Measurements from ENCODE around the gene MEGF6. TPM values are rescaled to one million over a fixed set of nuclear protein-coding genes. Genes with fewer than 3 reads are reported as not detected.

The MEGF6 gene
- total RNA-seq, 2 donors from 2014 or later = 67.3 to 82.5 TPM

DNA sequence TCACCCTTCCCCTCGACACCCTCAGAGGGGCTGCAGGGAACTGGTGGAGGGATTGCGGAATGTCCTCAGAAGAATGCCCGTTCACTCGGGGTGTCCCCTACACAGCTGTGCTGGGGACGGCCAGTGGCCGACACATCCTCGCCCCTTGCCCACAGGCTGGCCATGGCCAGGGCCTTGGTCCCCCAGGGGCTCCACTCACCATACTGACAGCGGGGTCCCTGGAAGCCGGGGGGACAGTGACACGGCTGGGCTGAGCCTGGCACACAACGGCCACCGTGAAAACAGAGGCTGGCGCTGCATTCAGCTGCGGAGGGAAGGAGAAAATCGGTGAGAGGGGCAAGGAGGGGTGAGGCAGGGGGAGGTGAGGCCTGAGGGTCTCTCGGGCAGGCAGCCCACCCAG, 31.7 kb downstream of the MEGF6 start:
- intact Hi-C loops (cut with DNase I) = no loop called here
- H3K27me3 ChIP-seq (replicated peaks; ENCODE audit: insufficient read depth) = no peaks in the 10 kb centered on the region
- WGBS = 94% methylated on average over 16 of the region's 16 CpGs
- no peaks in the 10 kb centered on the region for H3K4me1 ChIP-seq (replicated peaks)
- no peak for DNase-seq (ENCODE audit: low spot score)
- H3K36me3 ChIP-seq = no peaks in the 10 kb centered on the region
- TF ChIP-seq POLR2A (IDR thresholded peaks at IDR 0.05) (no peak), POLR2AphosphoS5 (IDR thresholded peaks at IDR 0.05) (no peak)
- TF ChIP-seq, protein P1, sequence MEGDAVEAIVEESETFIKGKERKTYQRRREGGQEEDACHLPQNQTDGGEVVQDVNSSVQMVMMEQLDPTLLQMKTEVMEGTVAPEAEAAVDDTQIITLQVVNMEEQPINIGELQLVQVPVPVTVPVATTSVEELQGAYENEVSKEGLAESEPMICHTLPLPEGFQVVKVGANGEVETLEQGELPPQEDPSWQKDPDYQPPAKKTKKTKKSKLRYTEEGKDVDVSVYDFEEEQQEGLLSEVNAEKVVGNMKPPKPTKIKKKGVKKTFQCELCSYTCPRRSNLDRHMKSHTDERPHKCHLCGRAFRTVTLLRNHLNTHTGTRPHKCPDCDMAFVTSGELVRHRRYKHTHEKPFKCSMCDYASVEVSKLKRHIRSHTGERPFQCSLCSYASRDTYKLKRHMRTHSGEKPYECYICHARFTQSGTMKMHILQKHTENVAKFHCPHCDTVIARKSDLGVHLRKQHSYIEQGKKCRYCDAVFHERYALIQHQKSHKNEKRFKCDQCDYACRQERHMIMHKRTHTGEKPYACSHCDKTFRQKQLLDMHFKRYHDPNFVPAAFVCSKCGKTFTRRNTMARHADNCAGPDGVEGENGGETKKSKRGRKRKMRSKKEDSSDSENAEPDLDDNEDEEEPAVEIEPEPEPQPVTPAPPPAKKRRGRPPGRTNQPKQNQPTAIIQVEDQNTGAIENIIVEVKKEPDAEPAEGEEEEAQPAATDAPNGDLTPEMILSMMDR (IDR thresholded peaks at IDR 0.05) = no peak
- H3K9me3 ChIP-seq = no peaks in the 10 kb centered on the region
- H3K27ac ChIP-seq = no peak overlapping the region
- no peak overlapping the region for H3K4me3 ChIP-seq

DNA sequence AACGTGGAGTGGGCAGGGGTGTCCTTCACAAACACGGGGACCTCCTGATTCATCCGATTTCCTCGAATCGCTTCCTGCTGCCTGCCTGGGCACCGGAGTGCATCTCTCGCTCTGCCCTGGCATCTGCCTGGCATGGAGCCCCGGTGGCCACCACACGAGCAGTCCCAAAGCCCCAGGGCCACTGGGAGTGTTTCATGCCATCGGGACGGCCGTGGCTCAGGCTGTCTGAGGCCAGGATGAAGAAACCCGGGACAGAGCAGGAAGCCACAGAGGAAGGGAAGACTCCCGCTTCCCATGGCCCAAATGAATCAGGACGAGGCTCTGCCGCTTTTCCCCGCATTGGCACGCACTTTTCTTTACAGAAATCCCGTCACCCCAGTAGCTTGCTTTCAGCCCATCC, 32.4 kb downstream of the MEGF6 start:
- 94% methylated on average over 19 of the region's 19 CpGs for WGBS
- H3K4me3 ChIP-seq = no peak overlapping the region
- no peaks in the 10 kb centered on the region for H3K27me3 ChIP-seq (replicated peaks; ENCODE audit: insufficient read depth)
- no peaks in the 10 kb centered on the region for H3K9me3 ChIP-seq
- no peaks in the 10 kb centered on the region for H3K4me1 ChIP-seq (replicated peaks)
- H3K36me3 ChIP-seq = no peaks in the 10 kb centered on the region
- intact Hi-C loops (cut with DNase I) = no loop called here
- TF ChIP-seq POLR2A (IDR thresholded peaks at IDR 0.05) = no peak
- TF ChIP-seq, protein P1 (IDR thresholded peaks at IDR 0.05) = no peak
- no peak for TF ChIP-seq POLR2AphosphoS5 (IDR thresholded peaks at IDR 0.05)
- H3K27ac ChIP-seq = no peak overlapping the region
- no peak for DNase-seq (ENCODE audit: low spot score)

DNA sequence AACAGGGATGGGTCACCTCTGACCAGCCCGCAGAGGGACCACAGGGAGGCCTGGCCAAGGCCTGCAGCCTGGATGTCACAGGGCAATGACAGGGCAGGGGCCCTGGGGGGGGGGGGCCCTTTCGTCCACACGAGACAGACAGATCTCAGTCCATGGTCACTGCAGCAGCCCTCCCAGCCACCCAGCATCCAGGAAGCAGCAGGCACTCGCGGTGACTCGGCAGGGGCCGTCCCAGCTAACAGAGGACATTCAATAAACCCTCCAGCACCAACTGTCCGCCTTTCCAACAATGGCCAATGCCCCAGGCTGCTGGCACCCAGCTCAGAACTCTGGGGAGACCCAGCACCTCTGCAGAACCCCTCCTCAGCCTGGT, 32.9 kb downstream of the MEGF6 start:
- no peaks in the 10 kb centered on the region for H3K9me3 ChIP-seq
- DNase-seq (ENCODE audit: low spot score) = no peak
- no peak overlapping the region for H3K4me3 ChIP-seq
- no peak overlapping the region for H3K27ac ChIP-seq
- TF ChIP-seq POLR2AphosphoS5 (IDR thresholded peaks at IDR 0.05) = no peak
- no peak for TF ChIP-seq POLR2A (IDR thresholded peaks at IDR 0.05)
- TF ChIP-seq, protein P1 (IDR thresholded peaks at IDR 0.05) = no peak
- intact Hi-C loops (cut with DNase I) = no loop called here
- no peaks in the 10 kb centered on the region for H3K27me3 ChIP-seq (replicated peaks; ENCODE audit: insufficient read depth)
- no peaks in the 10 kb centered on the region for H3K4me1 ChIP-seq (replicated peaks)
- H3K36me3 ChIP-seq = no peaks in the 10 kb centered on the region
- WGBS = 92% methylated on average over 6 of the region's 8 CpGs

DNA sequence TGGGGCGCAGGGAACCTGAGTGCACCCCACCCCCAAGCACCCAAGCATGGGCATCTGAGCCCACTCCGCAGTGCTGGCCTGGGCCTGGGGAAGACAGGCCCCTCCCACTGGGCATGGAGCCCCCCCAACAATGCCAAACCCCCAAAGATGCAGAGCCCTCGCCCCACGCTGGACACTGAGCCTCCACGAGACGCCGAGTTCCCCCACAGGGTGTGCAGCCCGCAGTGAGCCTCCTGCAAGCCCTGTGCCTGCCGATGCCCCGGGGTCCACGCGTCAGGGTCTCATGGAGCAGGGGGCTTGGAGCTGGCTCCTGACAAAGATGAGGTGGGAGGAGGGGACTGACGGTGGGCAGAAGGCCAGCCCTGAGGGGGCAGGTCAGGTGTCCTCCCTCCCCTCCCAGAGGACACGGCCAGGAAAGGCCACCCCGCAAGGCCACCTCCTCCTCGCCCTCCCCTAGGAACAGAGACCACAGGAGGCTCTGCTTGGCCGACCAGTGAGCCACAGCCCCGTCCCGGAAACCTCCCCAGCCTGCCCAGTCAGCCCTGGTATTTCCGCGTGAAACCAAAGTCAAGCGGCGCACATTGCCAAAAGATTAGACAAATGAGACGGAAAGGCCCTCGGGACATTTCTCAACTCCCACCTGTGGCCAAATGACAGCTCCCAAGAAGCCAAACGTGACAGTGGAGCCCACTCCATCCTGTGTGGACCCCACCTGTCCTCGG, 33.4 kb downstream of the MEGF6 start:
- intact Hi-C loops (cut with DNase I) = no loop called here
- WGBS = 84% methylated on average over 27 of the region's 27 CpGs
- Histone ChIP-seq H3K36me3 (no peaks in the 10 kb centered on the region), H3K27ac (no peak overlapping the region), H3K4me3 (no peak overlapping the region), H3K4me1 (replicated peaks) (no peaks in the 10 kb centered on the region), H3K27me3 (replicated peaks; ENCODE audit: insufficient read depth) (no peaks in the 10 kb centered on the region), H3K9me3 (no peaks in the 10 kb centered on the region)
- TF ChIP-seq POLR2AphosphoS5 (IDR thresholded peaks at IDR 0.05) (no peak), POLR2A (IDR thresholded peaks at IDR 0.05) (no peak)
- TF ChIP-seq, protein P1 (IDR thresholded peaks at IDR 0.05) = no peak
- no peak for DNase-seq (ENCODE audit: low spot score)

DNA sequence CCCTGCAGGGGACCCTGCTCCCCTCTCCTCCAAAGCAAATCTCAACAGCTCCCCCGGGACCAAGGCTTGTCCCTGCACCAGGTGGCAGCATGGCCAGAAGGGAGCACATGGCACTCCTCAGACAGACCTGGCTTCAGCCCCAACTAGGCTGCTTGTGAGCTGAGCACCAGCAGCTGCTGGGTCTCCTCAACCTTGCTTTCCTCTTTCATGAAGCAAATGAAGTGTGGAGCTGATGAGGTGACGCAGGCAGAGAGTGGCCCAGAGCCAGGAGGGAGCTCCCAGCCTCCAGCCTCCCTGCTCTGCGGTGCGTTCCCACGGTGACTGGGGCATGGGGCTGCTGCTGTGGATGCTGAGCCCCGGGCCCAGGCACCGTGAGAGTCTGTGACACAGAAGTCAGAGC, 34.0 kb downstream of the MEGF6 start:
- WGBS = 56% methylated on average over 7 of the region's 7 CpGs
- no peak for DNase-seq (ENCODE audit: low spot score)
- Histone ChIP-seq H3K27me3 (replicated peaks; ENCODE audit: insufficient read depth) (no peaks in the 10 kb centered on the region), H3K27ac (no peak overlapping the region), H3K9me3 (no peaks in the 10 kb centered on the region), H3K36me3 (no peaks in the 10 kb centered on the region), H3K4me1 (replicated peaks) (no peaks in the 10 kb centered on the region), H3K4me3 (no peak overlapping the region)
- intact Hi-C loops (cut with DNase I) = no loop called here
- TF ChIP-seq, protein P1 (IDR thresholded peaks at IDR 0.05) = no peak
- no peak for TF ChIP-seq POLR2A (IDR thresholded peaks at IDR 0.05)
- no peak for TF ChIP-seq POLR2AphosphoS5 (IDR thresholded peaks at IDR 0.05)
